ENCODE measurements around the gene CCDC152. TPM values are rescaled to one million over a fixed set of nuclear protein-coding genes. Genes with fewer than 3 reads are reported as not detected.

CCDC152 gene
- polyA plus RNA-seq, 3 donors, result 0.92 to 2.6 (median 2.6) TPM

DNA sequence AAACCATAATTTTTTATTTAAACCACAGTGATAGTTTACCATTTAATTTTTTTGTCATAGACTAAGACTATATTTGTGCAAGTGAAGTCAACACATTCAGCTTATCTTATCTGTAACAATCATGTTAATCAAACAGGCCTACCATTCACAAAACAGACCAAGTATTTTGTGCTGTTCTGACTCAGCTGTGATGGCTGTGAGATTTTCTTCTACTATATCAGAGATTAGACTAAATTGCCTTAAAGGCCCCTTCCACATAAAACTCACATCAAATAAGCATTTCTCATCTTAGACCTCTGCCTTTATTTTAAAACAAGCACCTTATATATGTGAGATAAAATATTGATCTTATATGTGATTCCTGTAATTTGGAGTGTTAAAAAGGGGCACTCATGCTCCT lies 13.4 kb downstream of the CCDC152 start:
- H3K27ac ChIP-seq (ENCODE audit: low read depth, low read length), result no peak overlapping the region

DNA sequence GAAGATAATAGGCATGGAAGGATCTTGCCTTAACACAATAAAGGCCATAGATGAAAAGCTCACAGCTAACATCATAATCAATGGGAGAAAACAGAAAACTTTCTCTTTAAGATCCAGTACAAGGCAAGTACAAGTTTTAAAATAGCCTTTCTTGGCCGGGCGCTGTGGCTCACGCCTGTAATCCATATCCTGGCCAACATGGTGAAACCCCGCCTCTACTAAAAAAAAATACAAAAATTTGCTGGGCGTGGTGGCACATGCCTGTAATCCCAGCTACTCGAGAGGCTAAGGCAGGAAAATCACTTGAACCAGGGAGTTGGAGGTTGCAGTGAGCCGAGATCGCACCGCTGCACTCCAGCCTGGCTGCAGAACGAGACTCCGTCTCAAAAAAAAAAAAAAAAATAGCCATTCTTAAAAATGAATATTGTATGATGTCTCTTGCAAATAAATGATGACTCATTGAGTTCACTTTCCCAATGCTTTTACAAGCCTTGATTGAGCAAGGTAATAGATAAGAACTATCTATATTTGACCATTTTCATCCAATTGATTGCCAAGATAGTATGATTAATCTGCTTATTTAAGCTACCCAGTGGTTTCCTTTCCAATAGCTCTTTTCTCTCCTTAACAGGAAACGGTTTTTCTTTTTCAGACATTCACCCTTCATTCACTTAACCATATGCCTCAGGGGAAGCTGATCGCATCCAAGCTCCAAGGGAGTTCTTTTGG lies 15.8 kb downstream of the CCDC152 start:
- no peak overlapping the region for H3K27ac ChIP-seq (ENCODE audit: low read depth, low read length)
- WGBS, 3 donors, result 57 to 74% (median 60%) methylated on average over 13 of the region's 13 CpGs

DNA sequence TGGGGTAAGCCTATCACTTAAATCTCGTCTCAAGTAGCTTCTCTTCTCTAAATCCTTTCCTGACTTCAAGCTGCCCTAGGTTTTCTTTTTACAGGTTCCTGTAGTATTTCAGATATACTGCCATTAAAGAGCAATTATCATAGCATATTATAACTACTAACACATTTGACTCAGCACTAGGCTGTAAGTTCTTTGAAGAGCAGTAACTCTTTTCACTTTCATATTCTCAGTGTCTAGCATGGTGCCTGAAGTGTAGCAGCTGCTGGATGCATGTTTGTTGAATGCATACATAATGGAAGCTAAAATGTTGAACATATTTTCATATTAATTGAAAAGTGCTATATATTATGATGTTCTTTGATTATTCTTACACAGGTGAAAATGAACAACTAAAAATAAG lies 22.5 kb downstream of the CCDC152 start:
- no peak overlapping the region for H3K27ac ChIP-seq (ENCODE audit: low read depth, low read length)
- 78 to 84% (median 79%) methylated on average over 1 of the region's 1 CpG for WGBS, 3 donors

DNA sequence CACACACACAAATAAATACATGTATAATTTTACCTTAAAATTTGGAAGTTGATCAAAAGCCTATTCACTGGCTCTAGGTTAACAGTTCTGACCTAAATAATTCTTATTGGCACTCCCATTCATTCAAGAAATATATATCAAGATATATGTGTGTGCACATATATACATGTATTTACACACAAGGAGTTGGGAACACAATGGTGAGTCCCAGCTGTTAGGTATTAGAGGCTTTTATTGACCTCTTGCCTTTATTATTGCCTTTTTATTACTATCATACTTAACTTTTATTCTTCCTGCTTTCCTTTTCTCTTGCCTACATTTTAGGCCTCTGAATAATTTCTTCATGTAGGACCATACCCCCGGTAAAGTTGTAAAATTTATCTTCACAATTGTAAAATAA lies 25.0 kb downstream of the CCDC152 start:
- WGBS, 3 donors, result 88 to 92% (median 89%) methylated on average over 1 of the region's 1 CpG
- no peak overlapping the region for H3K27ac ChIP-seq (ENCODE audit: low read depth, low read length)

DNA sequence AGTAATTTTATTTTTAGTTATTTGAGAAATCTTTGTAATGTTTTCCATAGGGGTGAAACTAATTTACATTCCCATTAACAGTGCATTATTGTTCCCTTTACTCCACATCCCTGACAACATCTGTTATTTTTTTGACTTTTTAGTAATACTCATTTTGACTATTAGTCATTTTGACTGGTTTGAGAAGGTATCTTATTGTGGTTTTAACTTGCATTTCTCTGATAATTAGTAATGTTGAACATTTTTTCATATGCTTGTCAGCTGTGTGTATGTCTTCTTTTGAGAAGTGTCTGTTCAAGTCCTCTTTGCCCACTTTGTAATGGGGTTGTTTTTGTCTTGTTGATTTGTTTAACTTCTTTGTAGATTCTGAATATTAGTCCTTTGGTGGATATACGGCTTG lies 27.5 kb downstream of the CCDC152 start:
- H3K27ac ChIP-seq (ENCODE audit: low read depth, low read length), result no peak overlapping the region
- 88 to 91% (median 88%) methylated on average over 1 of the region's 1 CpG for WGBS, 3 donors

DNA sequence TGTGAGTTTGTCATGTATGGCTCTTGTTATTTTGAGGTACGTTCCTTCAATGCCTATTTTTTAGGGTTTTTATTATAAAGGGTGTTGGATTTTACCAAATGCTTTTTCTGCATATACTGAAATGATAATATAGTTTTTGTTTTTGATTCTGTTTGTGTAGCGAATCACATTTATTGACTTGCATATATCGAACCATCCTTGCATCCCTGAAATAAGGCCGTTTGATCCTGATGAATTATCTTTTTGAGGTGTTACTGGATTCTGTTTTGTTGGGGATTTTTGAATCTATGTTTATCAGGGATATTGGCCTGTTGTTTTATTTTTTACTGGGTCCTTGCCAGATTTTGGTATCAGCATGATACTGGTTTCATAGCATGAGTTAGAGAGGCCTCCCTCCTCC lies 29.1 kb downstream of the CCDC152 start:
- no peak overlapping the region for H3K27ac ChIP-seq (ENCODE audit: low read depth, low read length)
- 96 to 98% (median 96%) methylated on average over 4 of the region's 4 CpGs for WGBS, 3 donors

DNA sequence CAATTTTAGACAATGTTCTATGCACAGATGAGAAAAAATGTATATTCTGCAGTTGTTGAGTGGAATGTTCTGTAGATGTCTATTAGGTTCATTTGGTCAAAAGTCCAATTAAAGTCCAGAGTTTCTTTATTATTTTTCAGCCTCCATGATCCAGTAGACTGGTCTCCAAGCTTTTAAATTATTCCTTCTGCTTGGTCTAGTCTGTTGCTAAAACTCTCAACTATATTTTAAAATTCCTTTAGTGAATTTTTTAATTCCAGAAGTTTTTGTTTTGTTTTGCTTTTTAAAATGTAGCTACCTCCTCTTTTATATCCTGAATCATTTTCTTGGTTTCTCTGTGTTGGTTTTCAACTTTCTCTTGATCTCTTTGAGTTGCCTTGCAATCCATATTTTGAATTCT lies 30.5 kb downstream of the CCDC152 start:
- no peak overlapping the region for H3K27ac ChIP-seq (ENCODE audit: low read depth, low read length)

DNA sequence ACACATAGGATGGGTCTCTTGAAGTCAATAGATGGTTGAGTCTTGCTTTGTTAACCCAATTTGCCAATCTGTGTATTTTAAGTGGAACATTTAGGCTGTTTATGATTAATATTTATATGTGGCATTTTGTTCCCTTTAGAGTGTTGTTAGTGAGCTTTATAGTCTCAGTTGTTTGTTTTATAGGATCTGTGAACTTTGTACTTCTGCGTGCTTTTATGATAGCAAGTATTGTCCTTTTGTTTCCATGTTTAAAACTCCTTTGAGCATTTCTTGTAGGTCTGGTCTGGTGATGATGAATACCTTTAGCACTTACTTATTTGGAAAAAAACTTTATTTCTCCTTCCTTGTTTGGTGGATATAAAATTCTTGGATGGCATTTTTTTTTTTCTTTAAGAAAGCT lies 31.2 kb downstream of the CCDC152 start:
- no peak overlapping the region for H3K27ac ChIP-seq (ENCODE audit: low read depth, low read length)
- 91 to 94% (median 93%) methylated on average over 1 of the region's 1 CpG for WGBS, 3 donors

DNA sequence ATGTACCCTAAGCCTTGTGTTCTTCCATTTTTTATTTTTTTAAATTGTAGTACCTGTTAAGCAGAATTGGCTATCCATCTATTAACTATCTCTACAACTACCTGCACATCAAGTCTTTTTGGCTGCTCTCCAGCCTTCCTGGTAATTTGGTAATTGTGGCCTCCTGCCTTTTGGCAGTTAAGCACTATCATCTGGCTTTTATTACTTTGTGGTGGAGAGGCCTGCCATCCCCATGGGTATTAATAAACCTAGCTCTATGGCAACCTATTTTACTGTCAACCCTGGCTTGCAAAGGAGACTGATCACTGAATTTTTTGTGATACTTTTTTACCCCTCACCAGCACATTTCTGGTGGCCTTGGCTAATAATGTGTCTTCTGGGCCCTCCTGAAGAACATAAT lies 34.5 kb downstream of the CCDC152 start:
- H3K27ac ChIP-seq (ENCODE audit: low read depth, low read length), result no peak overlapping the region

DNA sequence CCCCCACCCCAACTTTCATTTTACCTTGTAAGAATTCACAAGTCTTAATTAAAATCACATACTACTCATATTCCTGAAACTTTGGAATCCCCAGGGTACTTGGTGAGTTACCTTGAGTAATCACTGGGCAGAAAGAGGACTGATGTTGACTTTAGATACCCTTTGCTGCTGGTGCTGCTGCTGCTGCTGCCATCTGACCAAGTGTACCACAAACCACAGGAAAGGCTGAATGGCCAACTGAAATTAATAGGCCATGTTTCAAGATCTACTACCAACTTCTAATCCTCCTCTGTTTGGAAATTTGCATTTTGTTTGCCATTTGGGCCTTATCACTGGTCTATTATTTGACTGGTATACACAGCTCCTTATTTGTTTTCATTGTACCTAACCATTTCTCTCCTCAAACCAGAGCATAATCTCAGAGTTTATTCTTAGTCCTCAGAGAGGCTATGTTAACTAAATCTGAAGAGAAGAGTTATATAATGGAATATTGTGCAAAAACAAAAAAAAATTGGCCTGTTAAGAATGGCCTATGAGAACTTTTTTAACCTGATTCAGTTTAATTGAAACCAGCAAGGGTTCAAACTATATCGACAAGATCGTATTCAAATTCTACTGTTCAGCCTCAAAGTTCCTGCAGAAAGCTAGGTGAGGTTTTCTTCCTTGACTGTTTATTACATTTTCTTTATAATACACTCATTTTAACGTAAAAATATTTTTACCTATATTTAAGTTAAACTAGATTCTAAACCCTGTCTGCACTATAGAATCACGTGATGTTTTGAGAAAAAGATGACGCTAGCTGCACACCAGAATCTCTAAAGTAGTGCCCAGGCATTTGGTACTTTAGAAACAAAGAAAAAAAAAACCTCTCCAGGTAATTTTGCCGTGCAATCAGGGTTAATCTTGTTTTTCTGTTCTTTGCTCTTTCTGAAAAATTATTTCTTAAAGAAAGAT lies 41.9 kb downstream of the CCDC152 start:
- H3K27ac ChIP-seq (ENCODE audit: low read depth, low read length), result no peak overlapping the region
- WGBS, 3 donors, result 90 to 94% (median 93%) methylated on average over 6 of the region's 6 CpGs

DNA sequence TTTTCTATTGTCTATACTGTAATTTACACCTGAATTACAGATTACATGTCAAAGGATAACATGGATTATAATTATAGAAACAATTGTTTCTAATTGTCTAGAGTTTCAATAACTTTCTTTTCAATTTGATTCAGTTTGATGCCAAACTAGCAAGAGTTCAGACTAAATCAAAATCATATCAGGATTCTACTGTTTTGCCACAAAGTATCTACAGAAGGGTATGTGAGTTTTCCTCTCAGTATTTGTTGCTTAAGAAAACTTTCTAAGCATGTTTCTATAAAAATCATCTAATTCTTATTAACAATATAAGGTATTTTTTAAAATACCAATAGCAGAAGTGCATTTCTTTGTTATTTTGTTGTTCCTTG lies 42.6 kb downstream of the CCDC152 start:
- H3K27ac ChIP-seq (ENCODE audit: low read depth, low read length), result no peak overlapping the region

DNA sequence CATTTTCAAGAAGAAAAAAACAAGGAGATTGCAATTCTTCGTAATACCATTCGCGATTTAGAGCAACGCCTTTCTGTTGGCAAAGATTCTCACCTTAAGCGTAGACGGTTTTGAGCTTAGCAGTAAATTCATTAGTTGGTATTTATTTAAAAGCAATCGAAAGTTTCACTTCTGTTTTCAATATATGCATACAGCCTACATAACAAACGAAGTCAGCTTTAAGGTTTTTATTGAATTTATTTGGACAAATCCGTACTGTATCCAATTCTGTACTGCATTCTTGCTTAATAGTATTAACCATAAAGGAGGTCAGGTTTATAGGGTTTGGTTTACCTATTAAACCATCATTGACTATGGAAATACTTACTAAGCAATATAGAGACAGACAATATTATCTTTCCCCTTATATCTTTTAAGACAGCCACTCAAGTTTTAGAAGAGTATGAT lies 43.1 kb downstream of the CCDC152 start:
- 91 to 94% (median 92%) methylated on average over 9 of the region's 9 CpGs for WGBS, 3 donors
- H3K27ac ChIP-seq (ENCODE audit: low read depth, low read length), result no peak overlapping the region

DNA sequence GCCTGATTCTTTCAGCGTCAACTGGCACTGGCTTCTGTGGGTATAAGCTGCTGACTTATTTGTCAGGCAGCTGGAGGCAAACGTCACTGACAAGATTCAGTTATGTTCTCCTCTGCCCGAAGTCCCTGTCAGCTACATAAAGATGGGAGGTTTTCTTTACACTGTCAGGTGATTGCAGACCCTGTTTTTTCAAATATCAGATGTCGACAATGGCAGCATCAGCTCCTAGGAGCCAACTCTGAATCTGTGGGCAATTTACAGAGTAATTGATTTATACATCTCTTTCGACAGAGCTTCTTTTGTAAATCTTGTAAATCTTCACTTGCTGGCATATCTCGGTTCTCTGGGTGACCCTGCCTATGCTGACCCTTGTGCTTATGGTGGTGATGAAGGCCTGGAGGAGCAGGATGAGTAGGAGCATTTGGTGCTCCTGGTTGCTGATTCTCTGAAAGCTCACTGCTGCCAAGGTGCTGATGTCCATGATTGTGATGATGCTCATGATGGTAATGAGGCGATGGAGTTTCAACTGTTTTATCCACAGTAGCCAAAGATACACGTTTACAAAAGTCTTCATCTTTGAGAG lies 44.2 kb downstream of the CCDC152 start:
- H3K27ac ChIP-seq (ENCODE audit: low read depth, low read length), result no peak overlapping the region
- WGBS, 3 donors, result 79 to 86% (median 81%) methylated on average over 8 of the region's 8 CpGs

DNA sequence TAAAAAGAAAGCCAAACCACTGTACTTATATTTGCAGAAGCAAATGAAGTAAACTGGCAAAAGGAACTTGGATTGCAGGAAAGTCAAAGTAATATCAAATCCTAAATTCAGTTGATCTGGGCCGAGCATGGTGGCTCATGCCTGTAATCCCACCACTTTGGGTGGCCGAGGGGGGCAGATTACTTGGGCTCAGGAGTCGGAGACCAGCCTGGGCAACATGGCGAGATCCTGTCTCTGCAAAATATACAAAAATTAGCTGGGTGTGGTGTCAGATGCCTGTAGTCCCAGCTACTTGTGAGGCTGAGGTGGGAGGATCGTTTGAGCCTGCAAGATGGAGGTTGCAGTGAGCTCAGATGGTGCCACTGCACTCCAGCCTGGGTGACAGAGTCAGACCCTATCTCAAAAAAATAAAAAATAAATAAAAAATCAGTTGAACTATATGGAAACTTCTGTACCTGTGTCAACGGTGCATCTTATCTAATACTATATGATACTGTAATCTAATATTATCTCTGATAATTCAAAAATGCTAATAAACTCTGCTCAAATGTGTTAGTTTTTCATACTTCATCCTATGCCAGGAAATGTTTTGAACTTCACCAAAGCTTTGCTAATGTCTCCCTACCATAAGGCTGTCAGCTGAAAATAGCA lies 45.0 kb downstream of the CCDC152 start:
- WGBS, 3 donors, result 88 to 95% (median 91%) methylated on average over 6 of the region's 6 CpGs
- no peak overlapping the region for H3K27ac ChIP-seq (ENCODE audit: low read depth, low read length)

DNA sequence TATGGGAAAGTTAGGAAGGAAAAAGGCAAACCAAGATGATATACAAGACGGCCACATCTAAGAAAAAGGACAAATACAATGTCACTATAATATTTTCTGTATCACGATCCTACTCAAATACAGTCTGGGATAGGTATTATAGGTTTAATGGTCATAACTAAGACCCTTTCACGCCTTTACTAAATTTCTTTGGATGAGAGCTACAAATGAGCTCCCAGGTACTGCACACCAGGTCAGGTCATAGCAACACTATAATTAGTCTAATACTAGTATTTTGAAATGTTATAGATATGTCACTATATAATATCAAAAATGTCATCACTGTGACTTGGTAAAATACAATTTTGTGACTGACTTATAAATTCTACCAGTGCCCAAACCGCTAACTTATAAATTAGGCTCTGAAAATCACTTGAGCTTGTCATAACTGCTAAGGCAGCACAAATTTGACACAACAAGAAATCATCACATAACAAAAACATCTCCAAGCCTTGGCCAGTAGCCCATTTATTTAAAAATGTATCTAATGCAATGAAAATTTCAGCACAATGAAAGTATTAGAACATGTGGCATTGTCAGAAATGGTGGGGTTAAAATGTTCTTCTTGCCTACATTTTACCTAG lies 48.2 kb downstream of the CCDC152 start:
- WGBS, 3 donors, result 96 to 98% (median 96%) methylated on average over 4 of the region's 4 CpGs
- no peak overlapping the region for H3K27ac ChIP-seq (ENCODE audit: low read depth, low read length)

DNA sequence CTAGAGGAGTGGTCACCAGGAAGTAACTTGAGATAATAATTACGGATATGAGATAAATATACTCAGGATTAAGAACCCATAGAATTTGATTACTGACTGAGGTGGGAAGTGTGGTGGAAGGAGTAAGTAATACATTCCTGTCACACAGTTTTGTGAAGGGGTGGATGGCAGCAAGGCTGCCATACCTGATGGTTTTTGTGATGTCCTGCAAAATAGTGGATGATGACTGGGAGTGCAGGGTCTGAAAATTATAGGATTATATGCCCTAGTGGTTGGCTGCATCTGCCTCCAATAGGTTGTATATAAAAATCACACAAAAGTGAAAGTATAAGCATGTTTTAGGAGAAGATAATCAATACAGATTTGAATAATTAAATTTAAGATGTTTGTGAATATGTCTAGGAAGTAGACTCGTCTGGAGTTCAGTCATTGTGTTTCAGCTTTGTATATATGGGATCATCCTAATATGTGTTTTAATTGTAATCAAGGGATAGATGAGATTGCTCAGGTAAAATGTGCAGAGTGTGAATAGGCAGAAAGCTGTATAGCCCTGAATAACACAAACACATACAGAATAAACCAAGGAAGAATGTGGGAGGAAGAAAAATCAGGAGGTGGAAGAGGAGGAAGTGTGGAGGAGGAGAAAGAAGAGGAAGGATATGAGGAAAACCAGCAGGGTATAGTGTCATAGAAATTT lies 49.5 kb downstream of the CCDC152 start:
- WGBS, 3 donors, result 43 to 72% (median 65%) methylated on average over 2 of the region's 2 CpGs
- no peak overlapping the region for H3K27ac ChIP-seq (ENCODE audit: low read depth, low read length)

DNA sequence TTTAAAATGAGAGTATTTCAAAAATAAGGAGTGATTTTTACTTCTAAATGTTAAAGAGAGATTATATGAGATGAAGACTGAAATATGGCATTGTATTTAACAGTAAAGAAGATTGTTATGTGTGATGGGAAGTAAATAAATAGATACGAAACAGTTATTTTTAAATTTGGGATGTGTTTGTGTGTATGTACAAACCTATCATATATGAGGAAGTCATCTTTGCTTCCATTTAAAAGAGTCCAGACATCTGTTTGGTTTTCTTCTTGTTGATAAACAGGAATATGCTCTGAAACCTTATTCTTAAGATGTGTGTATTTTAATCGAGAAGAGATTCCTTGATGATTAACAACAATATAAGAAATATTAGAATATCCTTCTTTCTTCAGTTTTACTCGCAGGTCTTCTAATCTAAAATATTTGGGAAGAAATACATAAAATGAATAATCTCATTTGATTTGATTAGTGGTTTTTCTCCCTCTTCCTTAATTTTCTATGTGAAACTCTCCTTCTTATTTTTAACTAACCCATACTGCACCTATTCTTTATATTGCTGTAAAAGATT lies 50.2 kb downstream of the CCDC152 start:
- no peak overlapping the region for H3K27ac ChIP-seq (ENCODE audit: low read depth, low read length)
- WGBS, 3 donors, result 89 to 90% (median 90%) methylated on average over 3 of the region's 3 CpGs

Measured in adipose tissue (tissue), 3 donors.